Coronary artery (tissue), 2 donors: ENCODE measurements around the gene GALNTL6.

ENCODE experiments used
- DNase-seq: peaks from one replicate; pipeline ENCODE4 v3.0.0-alpha.2; 2017; ENCODE audit warnings: low spot score
- H3K27ac ChIP-seq, 2 donors: fragments of 200-600 bp; sonication (generic); one replicate each; pipeline ENCODE4 v1.5.1; 2016 to 2019
- H3K4me3 ChIP-seq: fragments of 200-600 bp; sonication (generic); 2 replicates; pipeline ENCODE4 v1.5.1; 2016; ENCODE audit warnings: mild to moderate bottlenecking, moderate library complexity
- TF ChIP-seq, protein P1 (sequence below): fragments of 200-600 bp; sonication (generic); IDR thresholded peaks from one replicate; pipeline ENCODE4 v1.5.1; 2019; ENCODE audit warnings: antibody characterized with exemption

Gene GALNTL6

DNA sequence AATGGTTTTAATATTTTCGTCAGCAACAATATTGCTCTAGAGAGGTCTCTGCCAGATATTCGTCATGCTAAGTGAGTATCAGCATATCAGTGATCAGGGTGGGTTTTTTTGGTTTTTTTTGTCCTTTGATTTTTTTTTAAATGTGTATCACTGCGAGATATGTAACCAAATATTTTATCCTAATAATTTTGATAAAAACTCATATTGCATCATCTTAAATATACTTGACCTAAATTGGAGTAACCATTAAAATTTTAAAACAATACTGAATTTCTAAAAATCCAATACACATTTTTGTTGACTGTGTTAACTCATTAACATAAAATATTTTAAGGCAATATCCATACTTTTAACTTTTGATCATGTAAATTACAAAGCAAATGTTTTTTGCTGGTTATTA is 498.5 kb downstream of the GALNTL6 start:
- DNase-seq, result no peak
- Histone ChIP-seq H3K27ac (no peak overlapping the region), H3K4me3 (no peak overlapping the region)
- TF ChIP-seq, protein P1, sequence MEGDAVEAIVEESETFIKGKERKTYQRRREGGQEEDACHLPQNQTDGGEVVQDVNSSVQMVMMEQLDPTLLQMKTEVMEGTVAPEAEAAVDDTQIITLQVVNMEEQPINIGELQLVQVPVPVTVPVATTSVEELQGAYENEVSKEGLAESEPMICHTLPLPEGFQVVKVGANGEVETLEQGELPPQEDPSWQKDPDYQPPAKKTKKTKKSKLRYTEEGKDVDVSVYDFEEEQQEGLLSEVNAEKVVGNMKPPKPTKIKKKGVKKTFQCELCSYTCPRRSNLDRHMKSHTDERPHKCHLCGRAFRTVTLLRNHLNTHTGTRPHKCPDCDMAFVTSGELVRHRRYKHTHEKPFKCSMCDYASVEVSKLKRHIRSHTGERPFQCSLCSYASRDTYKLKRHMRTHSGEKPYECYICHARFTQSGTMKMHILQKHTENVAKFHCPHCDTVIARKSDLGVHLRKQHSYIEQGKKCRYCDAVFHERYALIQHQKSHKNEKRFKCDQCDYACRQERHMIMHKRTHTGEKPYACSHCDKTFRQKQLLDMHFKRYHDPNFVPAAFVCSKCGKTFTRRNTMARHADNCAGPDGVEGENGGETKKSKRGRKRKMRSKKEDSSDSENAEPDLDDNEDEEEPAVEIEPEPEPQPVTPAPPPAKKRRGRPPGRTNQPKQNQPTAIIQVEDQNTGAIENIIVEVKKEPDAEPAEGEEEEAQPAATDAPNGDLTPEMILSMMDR, result no peak

DNA sequence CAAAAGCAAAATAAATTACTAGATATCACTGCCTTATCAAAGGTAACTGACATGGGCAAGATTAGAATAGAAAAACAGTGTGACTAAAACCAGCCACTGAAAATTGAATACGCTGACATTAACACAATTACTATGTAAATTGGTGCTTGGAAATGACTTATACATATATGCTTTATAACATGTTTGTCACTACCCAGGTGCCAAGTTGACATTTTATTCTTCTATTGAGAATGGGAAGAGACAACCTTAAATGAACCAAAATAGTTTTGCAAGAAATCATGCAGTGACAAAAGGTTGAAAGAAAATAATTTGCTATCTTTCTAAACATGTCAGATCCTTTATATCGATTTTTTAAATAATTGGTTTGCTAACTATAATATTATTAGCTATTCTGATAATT is 510.1 kb downstream of the GALNTL6 start:
- H3K27ac ChIP-seq, result no peak overlapping the region
- DNase-seq, result no peak
- H3K4me3 ChIP-seq, result no peak overlapping the region
- TF ChIP-seq, protein P1, result no peak

DNA sequence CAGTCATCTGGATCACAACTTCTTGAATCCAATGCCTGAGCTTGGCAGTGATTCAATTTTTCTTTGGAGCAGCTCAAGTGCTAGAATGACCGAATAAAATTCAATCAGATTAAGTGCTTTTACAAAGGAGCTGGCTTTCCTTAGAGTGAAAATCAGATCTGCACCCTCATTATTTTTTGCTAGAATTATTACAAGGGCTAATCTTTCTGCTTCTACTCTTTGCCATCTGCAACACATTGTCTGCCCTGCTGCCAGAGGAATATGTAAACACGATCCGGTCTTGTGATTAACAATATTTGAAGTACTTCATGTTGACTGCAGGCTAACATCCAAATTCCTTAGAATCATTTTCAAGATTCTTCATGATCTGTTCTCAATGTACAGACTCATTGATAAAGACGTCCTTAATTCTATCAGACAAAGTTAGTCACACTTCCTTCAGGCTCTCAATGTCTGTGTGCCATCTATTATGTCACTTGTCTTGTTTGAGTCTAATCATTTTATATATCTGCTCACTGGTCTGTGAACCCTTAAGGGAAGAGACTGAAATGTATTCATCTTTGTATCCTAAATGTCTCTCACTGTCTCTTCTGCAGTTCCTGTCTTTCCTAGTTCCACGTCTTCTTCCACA is 531.2 kb downstream of the GALNTL6 start:
- H3K27ac ChIP-seq, result no peak overlapping the region

DNA sequence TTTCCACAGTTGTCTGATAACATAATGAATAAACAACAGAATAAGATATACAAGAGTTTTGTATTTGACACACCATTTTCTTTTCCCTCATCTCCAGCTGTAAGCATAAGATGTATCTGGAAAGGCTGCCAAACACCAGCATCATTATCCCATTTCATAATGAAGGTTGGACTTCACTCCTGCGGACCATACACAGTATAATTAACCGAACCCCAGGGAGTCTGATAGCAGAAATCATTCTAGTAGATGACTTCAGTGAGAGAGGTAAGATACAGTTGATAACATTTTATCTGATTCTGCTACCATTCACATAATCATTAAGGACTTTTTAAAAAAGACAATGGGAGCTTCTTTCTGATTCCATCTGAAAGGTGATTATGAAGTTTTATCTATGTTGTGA is 535.2 kb downstream of the GALNTL6 start:
- H3K4me3 ChIP-seq, result no peak overlapping the region
- no peak overlapping the region for H3K27ac ChIP-seq
- DNase-seq, result no peak
- TF ChIP-seq, protein P1, result no peak

More for the DNA sequence above, 531.2 kb downstream of the GALNTL6 start:
- DNase-seq, result no peak
- no peak overlapping the region for H3K4me3 ChIP-seq
- TF ChIP-seq, protein P1, result no peak

DNA sequence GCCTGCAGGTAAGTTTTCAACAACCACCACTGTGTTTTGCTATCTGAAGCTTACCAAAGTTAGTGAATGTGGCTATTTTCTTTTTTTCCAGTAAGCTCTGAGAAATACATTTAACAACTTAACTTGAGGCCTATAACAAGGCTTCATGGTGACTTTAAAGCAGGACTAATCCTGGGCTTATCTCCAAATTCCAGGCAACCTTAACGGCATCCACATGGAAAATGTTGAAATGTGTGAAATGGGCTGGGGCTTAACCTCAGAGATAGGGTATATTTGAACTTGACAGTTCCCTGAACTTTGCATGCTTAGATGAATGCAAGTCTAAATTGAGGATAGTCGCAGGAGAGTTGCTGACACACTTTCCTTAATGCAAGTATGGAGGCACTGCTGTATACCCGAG is 539.2 kb downstream of the GALNTL6 start:
- no peak overlapping the region for H3K27ac ChIP-seq
- TF ChIP-seq, protein P1, result no peak
- no peak for DNase-seq
- no peak overlapping the region for H3K4me3 ChIP-seq

DNA sequence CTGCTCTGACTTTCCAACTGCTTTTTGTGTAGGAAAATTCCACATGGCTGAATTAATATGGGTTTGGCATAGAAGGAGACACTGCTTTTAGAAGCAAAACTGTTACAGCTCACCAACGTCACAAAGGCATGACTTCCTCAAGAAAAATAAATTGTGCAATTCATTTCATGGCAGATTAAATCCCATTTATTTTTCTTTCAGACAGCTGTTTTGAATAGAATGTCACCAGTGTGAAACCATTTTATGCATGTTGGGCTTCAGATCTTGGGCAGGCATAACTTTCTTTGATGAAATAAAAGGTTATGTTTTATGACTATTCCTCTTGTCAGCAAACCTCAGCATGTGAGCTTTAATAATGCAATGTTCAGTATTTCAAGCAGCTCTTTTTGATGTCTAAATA is 542.8 kb downstream of the GALNTL6 start:
- no peak for DNase-seq
- no peak overlapping the region for H3K4me3 ChIP-seq
- TF ChIP-seq, protein P1, result no peak
- H3K27ac ChIP-seq, result no peak overlapping the region

DNA sequence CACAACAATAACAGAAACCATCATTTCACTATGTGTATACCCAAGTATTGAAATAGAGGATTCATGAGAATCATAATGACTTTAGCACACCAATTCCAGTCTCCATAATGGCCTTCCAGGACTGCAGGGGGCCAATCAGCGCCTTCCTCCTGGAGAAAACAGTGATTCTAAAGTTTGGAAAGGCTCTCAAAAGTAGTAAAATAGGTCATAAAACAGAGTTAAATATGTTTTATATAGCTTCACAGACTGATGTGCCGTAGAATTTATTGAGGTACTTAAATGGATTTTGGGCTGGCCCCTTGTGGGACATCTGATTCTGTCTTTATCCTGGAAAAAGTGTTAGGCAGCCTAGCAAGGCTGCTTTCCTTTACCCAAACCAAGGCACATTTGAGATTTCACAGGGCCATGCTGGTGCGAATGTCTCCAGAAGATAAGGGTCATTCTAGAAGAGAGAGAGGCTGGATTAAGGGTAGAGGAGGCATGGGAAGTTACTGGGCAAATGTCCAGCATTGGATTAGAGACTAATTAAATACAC is 543.9 kb downstream of the GALNTL6 start:
- TF ChIP-seq, protein P1, result no peak
- H3K27ac ChIP-seq, result no peak overlapping the region
- H3K4me3 ChIP-seq, result no peak overlapping the region
- no peak for DNase-seq
